Activated CD4-positive, alpha-beta memory T cell treated with anti-CD3 and anti-CD28 coated beads for 36 hours (primary cell): ENCODE measurements around the gene PRR16. TPM values are rescaled to one million over a fixed set of nuclear protein-coding genes. Genes with fewer than 3 reads are reported as not detected.

Experiments
- CTCF ChIA-PET: fragments of 350-600 bp; sonication (Branson Sonifier 250); formaldehyde crosslinking; loops from one replicate; lab custom pipeline; 2021; ENCODE audit warnings: antibody characterized with exemption, inconsistent platforms; lab: Charles Lee
- POLR2A ChIA-PET: fragments of 350-600 bp; sonication (Branson Sonifier 250); formaldehyde crosslinking; loops from one replicate; lab custom pipeline; 2021; ENCODE audit warnings: antibody characterized with exemption; lab: Charles Lee
- DNase-seq: peaks from one replicate; pipeline ENCODE4 v3.0.0-alpha.2; 2020
- H3K27ac Mint-ChIP-seq: one replicate; pipeline ENCODE4 v1.8.0; 2021; ENCODE audit warnings: mixed read lengths
- H3K27me3 Mint-ChIP-seq: one replicate; pipeline ENCODE4 v1.8.0; 2021; ENCODE audit warnings: mixed read lengths
- H3K36me3 Mint-ChIP-seq: one replicate; pipeline ENCODE4 v1.8.0; 2021; ENCODE audit warnings: mixed read lengths
- H3K4me1 Mint-ChIP-seq: one replicate; pipeline ENCODE4 v1.8.0; 2021; ENCODE audit warnings: low read depth, mixed read lengths
- H3K4me3 Mint-ChIP-seq: one replicate; pipeline ENCODE4 v1.8.0; 2021; ENCODE audit warnings: mild to moderate bottlenecking, mixed read lengths
- H3K9me3 Mint-ChIP-seq: one replicate; pipeline ENCODE4 v1.8.0; 2021; ENCODE audit warnings: mixed read lengths
- intact Hi-C: fragments of 100-400 bp; cut with micrococcal nuclease; formaldehyde crosslinking; loops from one replicate; pipeline ENCODE4 v1.15.1; 2023
- total RNA-seq, 2 experiments: library from RNA; stranded (reverse); gene quantifications; one replicate each; pipeline ENCODE4 v1.2.3, GENCODE V29; 2021

PRR16 gene
- total RNA-seq, 2 experiments from 2014 or later: not detected

DNA sequence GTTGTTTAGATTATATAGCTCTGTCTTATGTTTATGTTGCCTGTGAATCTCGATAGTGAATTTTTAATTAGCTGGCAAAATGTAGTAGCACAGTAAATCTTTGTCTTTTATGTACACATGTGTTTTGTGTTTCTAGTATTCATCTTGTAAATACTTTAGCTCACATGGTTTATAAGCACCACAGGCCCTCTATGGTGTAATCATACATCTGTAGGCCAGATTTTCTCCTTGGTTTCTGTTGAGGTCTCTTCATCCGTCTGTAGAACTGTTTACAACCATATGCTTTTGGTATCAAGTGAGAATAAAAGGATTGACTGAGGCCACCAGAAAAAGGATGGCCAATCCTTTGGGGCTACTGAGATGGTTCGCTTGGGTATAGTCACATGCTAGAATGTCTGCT lies 45.0 kb downstream of the PRR16 start:
- Mint-ChIP-seq H3K27ac (no peak overlapping the region), H3K4me3 (no peak overlapping the region), H3K4me1 (no peaks in the 10 kb centered on the region), H3K27me3 (no peaks in the 10 kb centered on the region), H3K9me3 (peaks cover 4% of the 10 kb centered on the region), H3K36me3 (no peaks in the 10 kb centered on the region)
- POLR2A ChIA-PET: no interaction called here
- intact Hi-C loops: no loop called here
- no peak for DNase-seq
- CTCF ChIA-PET: no interaction called here

DNA sequence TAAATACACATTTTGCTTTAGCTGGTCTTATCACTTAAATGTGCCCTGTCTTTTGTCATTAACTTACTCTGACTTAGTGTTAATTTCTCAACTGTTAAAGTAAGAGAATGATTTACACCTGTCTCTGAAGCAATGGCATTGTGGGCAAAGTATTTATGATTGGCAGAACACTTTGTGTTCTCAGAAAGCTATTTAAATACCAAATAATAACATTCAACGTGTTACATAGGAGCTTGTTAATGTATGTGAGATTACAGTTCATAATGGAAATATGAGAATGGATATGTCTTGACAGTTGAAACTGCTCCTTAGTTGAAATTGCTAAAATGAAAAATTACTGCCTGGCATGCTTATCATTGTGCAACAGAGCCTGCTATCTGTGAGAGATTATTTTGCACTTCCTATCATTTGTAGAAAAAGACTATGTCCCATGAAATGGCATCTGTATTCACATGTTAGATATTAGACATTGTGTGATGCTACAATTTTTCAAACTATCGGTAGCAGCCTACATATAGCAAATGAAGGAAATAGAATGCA lies 46.1 kb downstream of the PRR16 start:
- ChIA-PET CTCF (interaction anchor here (0.6 kb wide), 1 partner anchor 878 kb away, joined by 3 read pairs; no protein-coding TSS in a partner anchor), POLR2A (no interaction called here)
- Mint-ChIP-seq H3K36me3 (no peaks in the 10 kb centered on the region), H3K4me3 (no peak overlapping the region), H3K9me3 (peaks cover 2% of the 10 kb centered on the region), H3K4me1 (no peaks in the 10 kb centered on the region), H3K27ac (no peak overlapping the region), H3K27me3 (no peaks in the 10 kb centered on the region)
- no peak for DNase-seq
- intact Hi-C loops: no loop called here

DNA sequence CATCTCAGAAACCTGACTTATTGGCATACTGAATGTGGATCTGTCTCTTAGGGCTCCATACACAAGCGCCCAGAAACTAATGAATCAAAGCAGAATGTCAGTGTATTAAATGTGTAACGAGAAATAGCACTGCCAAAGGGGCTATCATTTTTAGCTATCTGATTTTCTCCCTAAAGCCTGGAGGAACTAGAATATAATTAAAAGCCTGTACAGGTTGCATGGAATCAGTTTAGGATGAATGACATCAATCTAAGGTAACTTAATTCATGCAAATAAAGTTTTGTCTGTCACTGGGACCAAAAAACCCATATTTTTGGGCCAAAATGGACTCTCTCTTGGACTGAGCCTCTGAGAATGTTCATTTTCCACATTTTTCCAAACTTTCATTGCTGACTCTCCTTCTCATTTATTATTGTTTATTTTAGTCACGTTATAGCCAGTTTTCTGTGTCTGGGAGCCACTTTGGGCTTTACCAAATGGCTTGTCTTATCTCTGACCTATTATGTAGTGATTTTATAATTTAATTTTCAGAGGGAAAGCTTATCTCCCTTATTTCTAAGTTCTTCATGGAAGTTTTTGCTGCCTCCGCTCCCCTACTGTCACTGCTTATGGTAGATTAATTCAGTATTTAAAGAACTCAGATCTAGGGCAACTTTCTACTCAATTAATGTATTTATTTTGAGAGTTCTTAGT lies 47.0 kb downstream of the PRR16 start:
- Mint-ChIP-seq H3K27me3 (no peaks in the 10 kb centered on the region), H3K4me3 (no peak overlapping the region), H3K36me3 (no peaks in the 10 kb centered on the region), H3K27ac (no peak overlapping the region), H3K9me3 (peaks cover 2% of the 10 kb centered on the region), H3K4me1 (no peaks in the 10 kb centered on the region)
- CTCF ChIA-PET: no interaction called here
- DNase-seq: no peak
- POLR2A ChIA-PET: no interaction called here
- intact Hi-C loops: no loop called here

DNA sequence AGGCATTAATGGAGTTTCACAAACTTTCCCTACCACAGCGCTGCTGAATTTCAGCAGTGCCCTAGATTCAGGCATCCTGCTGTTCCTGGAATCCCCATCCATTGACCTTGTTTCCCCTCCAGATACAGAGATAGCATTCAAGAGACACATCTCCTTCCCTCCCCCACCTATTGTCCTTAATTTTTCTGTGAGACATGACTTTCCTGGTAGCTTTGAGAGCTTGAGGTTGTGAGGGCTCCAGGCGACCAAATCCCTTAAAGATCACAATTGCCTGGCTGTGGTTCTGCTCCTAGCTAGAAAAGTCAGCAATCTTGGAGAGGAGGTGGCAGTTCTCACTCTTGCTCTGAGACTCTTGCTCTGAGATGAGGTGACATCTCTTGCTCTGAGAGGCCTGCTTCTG lies 48.0 kb downstream of the PRR16 start:
- Mint-ChIP-seq H3K4me1 (no peaks in the 10 kb centered on the region), H3K9me3 (peaks cover 2% of the 10 kb centered on the region), H3K27me3 (no peaks in the 10 kb centered on the region), H3K27ac (no peak overlapping the region), H3K4me3 (no peak overlapping the region), H3K36me3 (no peaks in the 10 kb centered on the region)
- no peak for DNase-seq
- ChIA-PET CTCF (no interaction called here), POLR2A (no interaction called here)
- intact Hi-C loops: no loop called here

DNA sequence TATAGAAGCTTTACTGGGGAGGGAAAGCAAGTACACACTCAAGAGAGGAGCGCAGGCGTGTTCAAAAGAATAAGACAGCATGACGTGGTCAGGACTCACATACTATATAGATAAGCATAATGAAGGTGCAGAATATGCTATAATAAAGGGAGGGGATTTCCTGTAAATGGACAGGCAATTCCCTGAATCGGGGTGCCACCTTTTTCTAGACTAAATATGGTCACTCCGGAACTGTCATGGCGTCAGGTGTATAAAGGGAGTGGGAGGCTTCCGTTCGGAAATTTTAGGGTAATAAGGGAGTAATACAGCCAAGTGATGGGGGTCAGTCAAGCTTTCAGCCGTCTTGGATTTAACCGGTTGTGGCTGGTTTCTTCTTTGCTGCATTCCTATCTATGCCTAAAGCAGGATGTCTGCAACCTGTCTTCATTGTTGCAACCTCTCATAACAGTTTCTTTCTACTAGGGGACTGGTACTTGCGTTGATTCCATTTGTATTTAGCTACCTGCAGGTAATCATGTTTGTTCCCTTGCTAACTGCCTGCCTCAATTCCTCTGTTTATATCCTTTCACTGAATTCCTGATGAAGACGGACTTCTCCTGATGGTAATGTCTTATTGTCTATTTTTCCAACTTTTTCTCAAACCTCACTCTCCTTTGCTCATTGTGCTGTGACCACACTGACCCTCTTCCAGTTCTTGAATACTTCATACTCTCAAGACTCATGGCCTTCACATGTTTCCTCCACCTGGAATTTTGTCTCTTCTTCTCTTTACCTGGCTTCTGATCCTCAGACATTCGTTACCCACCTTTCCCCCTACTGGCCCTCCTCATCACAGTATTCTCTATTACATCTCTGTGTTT lies 48.9 kb downstream of the PRR16 start:
- POLR2A ChIA-PET: no interaction called here
- intact Hi-C loops: no loop called here
- no peak overlapping the region for H3K27ac Mint-ChIP-seq

GRCh38 chr5:120516805-120517204 lies 52.7 kb downstream of the PRR16 start:
- Mint-ChIP-seq H3K4me3 (no peak overlapping the region), H3K9me3 (no peaks in the 10 kb centered on the region), H3K27ac (no peak overlapping the region), H3K36me3 (no peaks in the 10 kb centered on the region), H3K27me3 (no peaks in the 10 kb centered on the region), H3K4me1 (no peaks in the 10 kb centered on the region)
- CTCF ChIA-PET: no interaction called here
- POLR2A ChIA-PET: no interaction called here
- intact Hi-C loops: no loop called here
- no peak for DNase-seq

More for the DNA sequence above, 48.9 kb downstream of the PRR16 start:
- Mint-ChIP-seq H3K27me3 (no peaks in the 10 kb centered on the region), H3K9me3 (peaks cover 2% of the 10 kb centered on the region), H3K4me1 (no peaks in the 10 kb centered on the region), H3K4me3 (no peak overlapping the region), H3K36me3 (no peaks in the 10 kb centered on the region)
- DNase-seq: no peak
- CTCF ChIA-PET: no interaction called here

- CTCF ChIA-PET: no interaction called here
- Mint-ChIP-seq H3K27me3 (no peaks in the 10 kb centered on the region), H3K4me3 (no peak overlapping the region), H3K9me3 (no peaks in the 10 kb centered on the region), H3K4me1 (no peaks in the 10 kb centered on the region), H3K27ac (no peak overlapping the region), H3K36me3 (no peaks in the 10 kb centered on the region)
- DNase-seq: no peak
- intact Hi-C loops: no loop called here
- POLR2A ChIA-PET: no interaction called here
These were observed 53.6 kb downstream of the PRR16 start for GRCh38 chr5:120517607-120518252.

- intact Hi-C loops: no loop called here
- DNase-seq: no peak
- no peaks in the 10 kb centered on the region for H3K4me1 Mint-ChIP-seq
- no peaks in the 10 kb centered on the region for H3K36me3 Mint-ChIP-seq
- H3K27ac Mint-ChIP-seq: no peak overlapping the region
- no peaks in the 10 kb centered on the region for H3K9me3 Mint-ChIP-seq
- CTCF ChIA-PET: no interaction called here
- H3K4me3 Mint-ChIP-seq: no peak overlapping the region
- POLR2A ChIA-PET: no interaction called here
- no peaks in the 10 kb centered on the region for H3K27me3 Mint-ChIP-seq
These were observed 54.5 kb downstream of the PRR16 start for GRCh38 chr5:120518581-120518980.

DNA sequence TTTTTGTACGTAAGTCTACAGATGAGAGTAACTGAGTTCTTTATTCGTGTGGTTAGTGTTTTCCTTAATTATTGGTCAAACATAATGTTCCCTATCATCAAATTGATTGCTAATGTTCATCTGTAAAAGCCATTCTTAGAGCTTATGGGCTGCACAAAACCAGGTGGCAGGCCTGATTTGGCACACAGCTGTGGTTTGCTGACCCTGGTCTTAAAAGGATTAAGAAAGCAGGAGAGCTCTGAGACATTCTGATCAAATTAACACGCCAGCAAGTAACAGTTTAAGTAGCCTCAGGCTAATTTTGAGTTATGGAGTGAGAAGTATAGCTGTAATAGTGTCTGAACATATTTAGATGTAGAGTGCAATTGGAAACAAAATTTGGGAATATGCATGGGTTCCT lies 63.2 kb downstream of the PRR16 start:
- no peak for DNase-seq
- no peaks in the 10 kb centered on the region for H3K36me3 Mint-ChIP-seq
- no peak overlapping the region for H3K27ac Mint-ChIP-seq
- no peaks in the 10 kb centered on the region for H3K27me3 Mint-ChIP-seq
- intact Hi-C loops: no loop called here
- H3K4me1 Mint-ChIP-seq: no peaks in the 10 kb centered on the region
- ChIA-PET CTCF (no interaction called here), POLR2A (no interaction called here)
- H3K9me3 Mint-ChIP-seq: no peaks in the 10 kb centered on the region
- no peak overlapping the region for H3K4me3 Mint-ChIP-seq

DNA sequence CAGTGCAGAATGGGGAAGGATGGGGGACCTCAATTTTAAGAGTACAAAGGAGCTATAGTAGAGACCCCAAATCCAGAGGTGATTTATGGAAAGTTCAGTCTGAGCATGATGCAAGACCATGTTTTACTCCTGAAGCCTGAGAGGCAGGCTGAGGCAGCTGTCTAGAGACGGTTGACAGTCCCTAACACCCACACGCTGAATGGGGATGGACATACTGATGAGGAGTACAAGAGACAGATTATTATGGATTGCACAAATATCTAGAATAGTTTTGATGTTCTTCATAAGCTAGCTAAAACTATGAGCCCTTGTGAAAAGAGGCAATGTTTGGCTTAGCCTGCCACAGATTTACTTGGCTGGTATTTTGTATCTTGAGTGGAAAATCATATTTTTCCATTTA lies 64.5 kb downstream of the PRR16 start:
- intact Hi-C loops: no loop called here
- no peaks in the 10 kb centered on the region for H3K36me3 Mint-ChIP-seq
- H3K9me3 Mint-ChIP-seq: no peaks in the 10 kb centered on the region
- ChIA-PET POLR2A (no interaction called here), CTCF (no interaction called here)
- no peaks in the 10 kb centered on the region for H3K4me1 Mint-ChIP-seq
- no peak for DNase-seq
- H3K4me3 Mint-ChIP-seq: no peak overlapping the region
- no peaks in the 10 kb centered on the region for H3K27me3 Mint-ChIP-seq
- H3K27ac Mint-ChIP-seq: no peak overlapping the region

DNA sequence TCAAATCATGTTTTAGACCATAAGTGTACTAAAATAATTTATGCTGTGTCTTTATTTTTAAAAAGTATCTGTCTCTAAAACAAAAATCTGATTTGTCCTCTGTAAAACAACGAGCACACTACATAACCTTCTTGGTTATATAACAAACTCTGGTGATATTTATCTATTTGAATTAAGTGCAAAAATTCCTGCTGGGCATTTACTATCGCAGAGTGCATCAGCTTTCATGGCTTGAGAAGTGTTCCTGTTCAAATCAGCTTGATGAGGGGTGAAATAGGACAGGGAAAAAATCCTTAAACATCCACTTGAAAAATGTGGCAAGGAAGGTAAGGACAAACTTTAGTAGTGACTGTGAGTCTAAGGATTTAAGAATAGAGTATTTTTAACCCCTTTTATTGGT lies 65.3 kb downstream of the PRR16 start:
- H3K4me1 Mint-ChIP-seq: no peaks in the 10 kb centered on the region
- DNase-seq: no peak
- intact Hi-C loops: no loop called here
- ChIA-PET POLR2A (no interaction called here), CTCF (no interaction called here)
- H3K9me3 Mint-ChIP-seq: no peaks in the 10 kb centered on the region
- H3K27ac Mint-ChIP-seq: no peak overlapping the region
- H3K4me3 Mint-ChIP-seq: no peak overlapping the region
- H3K27me3 Mint-ChIP-seq: no peaks in the 10 kb centered on the region
- H3K36me3 Mint-ChIP-seq: no peaks in the 10 kb centered on the region

GRCh38 chr5:120531215-120531614 lies 67.1 kb downstream of the PRR16 start:
- no peak for DNase-seq
- H3K4me1 Mint-ChIP-seq: no peaks in the 10 kb centered on the region
- no peaks in the 10 kb centered on the region for H3K9me3 Mint-ChIP-seq
- no peak overlapping the region for H3K4me3 Mint-ChIP-seq
- H3K27ac Mint-ChIP-seq: no peak overlapping the region
- CTCF ChIA-PET: no interaction called here
- no peaks in the 10 kb centered on the region for H3K36me3 Mint-ChIP-seq
- POLR2A ChIA-PET: no interaction called here
- intact Hi-C loops: no loop called here
- no peaks in the 10 kb centered on the region for H3K27me3 Mint-ChIP-seq
